ENCODE results near the gene CEACAM3. TPM values are rescaled to one million over a fixed set of nuclear protein-coding genes. Genes with fewer than 3 reads are reported as not detected.

The CEACAM3 gene
- total and polyA plus RNA-seq, 8 donors, result 0.13 to 0.31 TPM; not detected in 6

DNA sequence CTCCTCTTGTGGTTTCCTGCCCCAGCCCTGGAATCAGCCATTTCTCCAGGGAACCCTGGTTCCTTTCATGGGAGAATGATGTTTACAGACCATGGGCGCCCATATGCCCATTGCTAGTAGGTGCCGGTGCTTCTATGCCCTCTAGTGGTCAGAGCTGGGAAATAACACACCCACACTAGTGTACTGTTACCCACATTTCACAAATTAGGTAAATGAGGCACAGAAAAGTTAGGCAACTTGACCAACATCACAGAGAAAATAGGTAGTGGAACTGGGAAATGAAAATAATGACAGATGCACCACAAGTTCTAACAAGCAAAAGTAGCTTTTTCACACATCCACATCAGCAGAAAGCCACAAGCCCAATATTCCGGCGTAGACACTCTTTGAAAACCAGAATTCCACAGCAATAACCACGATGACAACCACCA, 1.3 kb upstream of the CEACAM3 start:
- H3K9me3 ChIP-seq, result no peaks in the 10 kb centered on the region
- TF ChIP-seq, protein P1, sequence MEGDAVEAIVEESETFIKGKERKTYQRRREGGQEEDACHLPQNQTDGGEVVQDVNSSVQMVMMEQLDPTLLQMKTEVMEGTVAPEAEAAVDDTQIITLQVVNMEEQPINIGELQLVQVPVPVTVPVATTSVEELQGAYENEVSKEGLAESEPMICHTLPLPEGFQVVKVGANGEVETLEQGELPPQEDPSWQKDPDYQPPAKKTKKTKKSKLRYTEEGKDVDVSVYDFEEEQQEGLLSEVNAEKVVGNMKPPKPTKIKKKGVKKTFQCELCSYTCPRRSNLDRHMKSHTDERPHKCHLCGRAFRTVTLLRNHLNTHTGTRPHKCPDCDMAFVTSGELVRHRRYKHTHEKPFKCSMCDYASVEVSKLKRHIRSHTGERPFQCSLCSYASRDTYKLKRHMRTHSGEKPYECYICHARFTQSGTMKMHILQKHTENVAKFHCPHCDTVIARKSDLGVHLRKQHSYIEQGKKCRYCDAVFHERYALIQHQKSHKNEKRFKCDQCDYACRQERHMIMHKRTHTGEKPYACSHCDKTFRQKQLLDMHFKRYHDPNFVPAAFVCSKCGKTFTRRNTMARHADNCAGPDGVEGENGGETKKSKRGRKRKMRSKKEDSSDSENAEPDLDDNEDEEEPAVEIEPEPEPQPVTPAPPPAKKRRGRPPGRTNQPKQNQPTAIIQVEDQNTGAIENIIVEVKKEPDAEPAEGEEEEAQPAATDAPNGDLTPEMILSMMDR (IDR thresholded peaks at IDR 0.05), result peak in 5 of 7 experiments; percentile 55 to 74 (median 61)
- no peak for TF ChIP-seq POLR2AphosphoS5 (IDR thresholded peaks at IDR 0.05)
- no peak overlapping the region for H3K4me3 ChIP-seq
- H3K27ac ChIP-seq, result no peak overlapping the region
- H3K4me1 ChIP-seq, result peaks cover 0 to 10% (median 5%) of the 10 kb centered on the region in 4 donors
- peaks cover 0 to 41% (median 0%) of the 10 kb centered on the region in 3 donors for H3K27me3 ChIP-seq
- intact Hi-C loops (cut with DNase I; ENCODE audit: low total_unique reads), result no loop called here
- no peaks in the 10 kb centered on the region for H3K36me3 ChIP-seq
- 33 to 44% (median 42%) methylated on average over 5 of the region's 5 CpGs for WGBS, 5 donors
- peak; percentile 65 to 67 for DNase-seq

GRCh38 chr19:41796901-41797300, 514 bp downstream of the CEACAM3 start:
- TF ChIP-seq EP300 (IDR thresholded peaks at IDR 0.05) (no peak), POLR2AphosphoS5 (IDR thresholded peaks at IDR 0.05) (no peak), POLR2A (IDR thresholded peaks at IDR 0.05) (no peak)
- TF ChIP-seq, protein P1 (IDR thresholded peaks at IDR 0.05), result no peak
- Histone ChIP-seq H3K27me3 (peaks cover 0 to 35% (median 0%) of the 10 kb centered on the region in 3 donors), H3K4me3 (peak overlapping the region in 1 of 4 donors; percentile 23), H3K36me3 (no peaks in the 10 kb centered on the region), H3K27ac (peak overlapping the region in 2 of 5 donors; percentile 8 to 17), H3K4me1 (peaks cover 0 to 10% (median 5%) of the 10 kb centered on the region in 4 donors), H3K9me3 (no peaks in the 10 kb centered on the region)
- no peak for DNase-seq
- intact Hi-C loops (cut with DNase I; ENCODE audit: low total_unique reads), result no loop called here
- 82 to 92% (median 87%) methylated on average over 1 of the region's 1 CpG for WGBS, 5 donors

DNA sequence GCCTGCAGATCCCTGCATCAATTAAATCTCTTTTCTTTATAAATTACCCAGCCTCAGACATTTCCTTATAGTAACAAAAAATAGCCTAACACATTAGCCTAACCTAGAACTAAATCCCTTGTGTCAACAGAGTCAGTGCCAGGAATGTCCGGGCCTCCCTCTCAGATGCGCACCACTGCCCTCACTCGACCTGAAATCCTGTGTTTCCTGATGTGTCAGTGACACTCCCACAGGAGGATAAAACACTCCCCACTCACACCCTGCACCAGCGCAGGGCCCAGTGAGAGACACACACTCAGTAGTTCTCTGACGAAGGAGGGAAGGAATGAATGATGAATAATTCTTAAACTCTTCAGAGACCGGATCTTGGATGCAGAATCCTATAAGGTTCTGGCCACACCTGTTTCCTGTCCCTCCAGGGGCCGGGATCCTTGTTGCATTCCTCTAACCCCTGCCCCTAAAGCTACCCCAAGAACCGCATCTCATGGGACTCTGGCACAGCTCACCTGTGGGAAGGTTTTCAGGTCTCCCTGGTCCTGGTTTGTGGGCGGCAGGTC, 3.1 kb downstream of the CEACAM3 start:
- H3K27me3 ChIP-seq, result peaks cover 0 to 16% (median 0%) of the 10 kb centered on the region in 3 donors
- peak overlapping the region in 1 of 4 donors; percentile 23 for H3K4me3 ChIP-seq
- no peaks in the 10 kb centered on the region for H3K36me3 ChIP-seq
- 46 to 53% (median 51%) methylated on average over 9 of the region's 9 CpGs for WGBS, 5 donors
- H3K9me3 ChIP-seq, result no peaks in the 10 kb centered on the region
- TF ChIP-seq POLR2A (IDR thresholded peaks at IDR 0.05) (no peak), POLR2AphosphoS5 (IDR thresholded peaks at IDR 0.05) (no peak), EP300 (IDR thresholded peaks at IDR 0.05) (no peak)
- TF ChIP-seq, protein P1 (IDR thresholded peaks at IDR 0.05), result no peak
- H3K27ac ChIP-seq, result peak overlapping the region in 1 of 5 donors; percentile 14
- intact Hi-C loops (cut with DNase I; ENCODE audit: low total_unique reads), result no loop called here
- no peaks in the 10 kb centered on the region for H3K4me1 ChIP-seq
- peak in 1 of 2 donors; percentile 19 for DNase-seq

GRCh38 chr19:41801031-41801430, 4.6 kb downstream of the CEACAM3 start:
- no peaks in the 10 kb centered on the region for H3K9me3 ChIP-seq
- peak overlapping the region in 2 of 5 donors; percentile 57 to 71 for H3K27ac ChIP-seq
- H3K4me1 ChIP-seq, result no peaks in the 10 kb centered on the region
- H3K36me3 ChIP-seq, result no peaks in the 10 kb centered on the region
- WGBS, 5 donors, result 74 to 88% (median 79%) methylated on average over 4 of the region's 4 CpGs
- no peak for TF ChIP-seq POLR2AphosphoS5 (IDR thresholded peaks at IDR 0.05)
- TF ChIP-seq EP300 (IDR thresholded peaks at IDR 0.05), result no peak
- no peak for TF ChIP-seq POLR2A (IDR thresholded peaks at IDR 0.05)
- TF ChIP-seq, protein P1 (IDR thresholded peaks at IDR 0.05), result no peak
- intact Hi-C loops (cut with DNase I; ENCODE audit: low total_unique reads), result no loop called here
- no peak for DNase-seq
- H3K4me3 ChIP-seq, result no peak overlapping the region
- H3K27me3 ChIP-seq, result peaks cover 0 to 14% (median 0%) of the 10 kb centered on the region in 3 donors

Measured in stomach (tissue), 9 donors.